Epidermal melanocyte (primary cell): Measurements from ENCODE around the gene FASTKD2.
"Not testable (repeated sequence)": the region's sequence is repeated elsewhere in the genome, so short reads cannot be mapped to it uniquely, and the experiment has no call there.

ENCODE experiments used
- DNase-seq: peaks from one replicate; pipeline ENCODE4 v3.0.0; 2011; ENCODE audit warnings: low spot score; ENCODE audit not compliant: insufficient read length

FASTKD2 gene

DNA sequence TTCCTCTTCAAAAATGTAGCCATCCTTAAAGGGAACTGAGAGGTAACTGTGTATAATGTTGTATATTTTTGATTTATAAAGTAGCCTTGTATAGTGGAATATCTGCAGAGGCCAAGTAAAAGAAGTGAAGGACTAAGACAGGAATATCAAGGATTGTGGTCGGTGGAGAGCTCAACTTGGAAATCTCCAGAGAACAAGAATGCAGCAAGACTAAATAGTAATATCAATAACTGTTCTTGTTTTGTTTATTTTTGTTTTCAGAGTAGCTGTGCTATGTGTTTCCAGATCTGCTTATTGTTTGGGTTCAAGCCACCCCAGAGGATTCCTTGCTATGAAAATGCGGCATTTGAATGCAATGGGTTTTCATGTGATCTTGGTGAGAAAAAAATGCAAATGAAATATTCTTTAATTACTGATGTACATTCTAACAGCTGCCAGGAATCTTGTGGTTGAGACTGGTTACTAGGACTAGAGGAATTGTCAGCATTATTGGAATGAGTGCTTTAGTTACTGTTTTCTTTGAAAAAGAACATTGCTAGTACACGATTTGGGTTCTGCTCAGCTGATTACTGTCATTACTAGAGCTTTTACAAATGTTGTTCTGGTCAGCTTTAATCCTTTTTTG is 25.0 kb downstream of the FASTKD2 start:
- DNase-seq, result no peak

GRCh38 chr2:206792645-206793044 is 27.2 kb downstream of the FASTKD2 start:
- DNase-seq, result no peak

GRCh38 chr2:206797376-206797775 is 32.0 kb downstream of the FASTKD2 start:
- no peak for DNase-seq

- DNase-seq, result no peak
Measured at GRCh38 chr2:206798000-206798399, 32.6 kb downstream of the FASTKD2 start.

DNA sequence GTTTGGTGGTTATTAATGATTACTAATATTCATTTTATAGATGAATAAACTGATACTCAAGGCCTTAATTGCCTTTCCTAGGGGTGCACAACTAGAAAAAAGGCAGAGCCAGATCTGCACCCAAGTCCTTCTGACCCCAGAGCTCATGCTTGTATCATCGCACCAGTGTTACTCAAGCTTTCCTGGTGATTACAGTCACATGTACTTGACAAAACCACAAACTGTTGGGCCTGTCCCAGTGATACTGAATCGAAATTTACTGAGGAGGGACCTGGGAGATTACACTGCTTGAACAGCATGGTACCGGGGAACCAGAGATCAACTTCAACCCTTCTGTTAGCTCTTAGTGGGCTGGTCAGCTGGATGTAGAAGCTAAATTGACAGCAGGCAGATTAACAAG is 33.7 kb downstream of the FASTKD2 start:
- DNase-seq, result no peak

- DNase-seq, result peak; percentile 44
Measured at GRCh38 chr2:206800506-206801417, 35.4 kb downstream of the FASTKD2 start.

- no peak for DNase-seq
Measured at GRCh38 chr2:206801418-206802189, 36.2 kb downstream of the FASTKD2 start.

DNA sequence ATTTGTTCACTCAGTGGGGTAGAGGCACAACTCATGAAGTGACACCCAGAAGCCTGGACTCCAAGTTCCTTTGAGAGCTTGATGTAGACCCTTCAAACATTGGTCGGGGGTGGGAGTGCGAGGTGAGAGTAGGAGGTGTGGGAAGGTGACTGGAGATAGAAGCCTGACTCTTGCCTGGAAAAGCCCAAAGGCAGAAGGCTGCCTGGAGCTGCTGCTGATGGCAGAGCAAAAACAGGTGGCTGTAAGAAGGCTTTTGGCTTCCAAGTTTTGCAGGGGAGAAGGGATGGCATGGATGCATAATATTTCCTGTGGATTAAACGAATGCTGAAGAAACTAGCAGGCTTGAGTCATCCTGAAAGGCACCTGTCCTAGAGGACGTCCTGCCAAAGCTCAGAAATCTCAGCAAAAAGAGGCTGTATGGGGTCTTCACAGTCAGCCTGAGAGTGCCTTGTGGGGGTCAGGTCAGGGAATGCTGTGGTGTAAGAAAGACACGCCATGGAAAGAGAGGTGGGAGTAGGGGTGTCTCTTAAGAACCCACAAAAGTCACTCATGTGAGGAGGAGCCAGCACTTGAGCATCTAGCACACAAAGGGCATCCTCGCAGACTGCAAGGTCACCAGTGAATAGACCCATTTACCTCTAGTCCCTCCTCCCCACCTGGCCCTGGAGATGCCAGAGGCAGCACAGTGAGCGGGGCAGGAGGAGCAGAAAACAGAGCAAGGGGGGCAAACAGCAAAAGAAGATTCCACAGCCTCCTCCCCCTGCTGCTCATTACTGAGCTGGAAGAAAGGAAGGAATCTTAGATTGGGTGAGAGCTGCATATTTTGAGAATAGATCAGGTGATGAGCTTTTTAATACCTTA is 37.5 kb downstream of the FASTKD2 start:
- DNase-seq, result no peak

DNA sequence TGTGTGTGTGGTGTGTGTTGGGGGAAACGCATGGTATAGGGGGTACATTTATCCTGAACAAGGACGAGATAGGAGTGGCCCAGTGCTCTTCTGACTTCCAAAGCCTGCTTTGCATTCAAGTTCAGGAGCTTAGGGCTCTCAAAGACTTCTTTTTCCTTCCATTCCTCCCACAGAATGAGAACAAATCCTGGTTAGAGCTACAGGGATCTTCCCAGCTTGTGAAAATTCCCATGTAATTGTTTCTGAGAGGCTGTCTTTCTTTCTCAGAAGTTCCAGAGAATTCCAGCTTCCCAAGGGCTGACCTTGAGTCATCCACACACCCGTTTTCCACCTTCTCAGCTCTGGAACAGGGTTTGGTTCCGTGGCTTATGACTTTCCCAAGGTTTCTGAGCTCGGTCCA is 38.9 kb downstream of the FASTKD2 start:
- DNase-seq, result no peak

- no peak for DNase-seq
Measured at GRCh38 chr2:206805887-206806607, 40.6 kb downstream of the FASTKD2 start.

GRCh38 chr2:206807624-206808023 is 42.2 kb downstream of the FASTKD2 start:
- DNase-seq, result not testable (repeated sequence)

- DNase-seq, result not testable (repeated sequence)
Measured at GRCh38 chr2:206812471-206812870, 47.1 kb downstream of the FASTKD2 start.

DNA sequence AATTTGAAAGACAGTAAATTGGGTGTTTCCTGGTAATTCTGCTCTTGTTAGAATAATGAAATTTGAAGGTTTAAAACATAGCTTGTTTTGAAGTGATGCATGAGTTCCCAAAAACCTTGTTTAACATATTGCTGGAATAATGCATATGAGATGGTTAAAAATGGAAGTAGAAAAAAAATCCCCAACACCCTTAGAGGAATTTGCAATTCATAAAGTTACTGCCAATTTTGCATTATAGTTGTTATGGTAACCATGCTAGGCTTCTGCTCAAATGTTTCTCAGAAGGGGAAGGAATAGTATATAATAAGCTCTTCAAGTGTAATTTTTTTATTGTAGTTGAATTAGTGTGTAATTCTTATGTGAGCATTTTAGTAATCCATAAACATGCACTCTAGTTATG is 49.1 kb downstream of the FASTKD2 start:
- no peak for DNase-seq

- DNase-seq, result no peak
Measured at GRCh38 chr2:206820807-206821206, 55.4 kb downstream of the FASTKD2 start.

DNA sequence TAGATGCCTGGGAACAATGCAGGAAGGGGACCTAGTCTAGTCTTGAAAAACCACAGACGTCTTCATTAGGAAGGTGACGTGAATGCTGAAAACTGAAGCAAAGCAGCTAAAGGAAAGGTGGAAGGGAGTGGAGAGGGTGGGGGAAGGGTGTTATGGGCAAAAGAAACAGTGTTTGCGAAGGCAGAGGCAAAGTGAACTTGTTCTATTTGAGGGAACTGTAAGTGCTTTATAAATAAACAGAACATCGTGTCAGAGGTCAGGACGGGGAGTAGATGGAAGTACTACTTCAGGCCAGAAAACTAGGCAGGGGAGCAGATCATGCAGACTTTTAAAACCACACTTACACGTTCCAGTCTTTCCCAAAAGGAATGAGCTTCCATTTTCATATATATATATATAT is 57.8 kb downstream of the FASTKD2 start:
- no peak for DNase-seq

DNA sequence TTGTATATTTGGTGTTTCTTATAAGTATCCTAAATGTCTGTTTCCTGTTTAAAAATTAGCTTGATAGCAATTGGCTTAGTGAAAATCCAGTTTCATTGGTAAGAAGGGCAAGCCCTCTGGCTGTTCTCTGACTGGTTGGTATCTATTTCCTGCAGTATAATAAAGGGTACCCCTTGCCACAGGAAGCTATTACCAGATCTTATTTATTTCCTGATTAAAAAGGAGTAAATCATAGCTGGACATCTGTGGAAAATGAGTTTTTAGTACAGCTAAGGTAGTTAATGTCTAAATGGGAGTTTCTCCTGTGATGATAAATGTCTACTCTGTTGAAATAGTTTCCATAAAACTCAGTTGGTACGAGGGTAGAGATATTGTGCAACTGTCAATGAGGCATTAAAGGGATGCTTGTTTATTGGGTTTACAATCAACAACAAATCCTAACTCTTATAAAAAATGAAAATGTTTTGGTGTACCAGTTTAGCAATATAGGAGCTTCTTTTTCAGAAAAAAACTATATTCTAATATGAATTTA is 58.7 kb downstream of the FASTKD2 start:
- DNase-seq, result no peak

DNA sequence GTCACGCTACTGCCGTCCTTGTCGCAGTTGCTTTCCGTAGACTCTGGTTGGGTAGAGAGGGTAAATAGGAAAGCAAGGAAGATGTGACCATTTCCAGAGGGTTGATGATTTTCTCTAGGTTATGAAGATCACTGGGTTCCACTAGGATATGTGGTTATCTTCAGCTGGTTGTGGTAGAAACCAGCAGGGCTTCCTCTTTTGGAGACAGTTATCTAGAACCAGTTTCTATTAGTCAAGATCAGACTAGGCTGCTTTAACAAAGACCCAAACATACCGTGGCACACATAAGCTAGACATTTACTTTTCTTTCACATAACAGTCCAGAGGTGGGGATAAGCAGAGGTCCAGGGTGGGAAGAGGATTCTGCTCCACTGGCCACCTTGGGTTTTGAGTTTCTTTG is 59.6 kb downstream of the FASTKD2 start:
- DNase-seq, result no peak

DNA sequence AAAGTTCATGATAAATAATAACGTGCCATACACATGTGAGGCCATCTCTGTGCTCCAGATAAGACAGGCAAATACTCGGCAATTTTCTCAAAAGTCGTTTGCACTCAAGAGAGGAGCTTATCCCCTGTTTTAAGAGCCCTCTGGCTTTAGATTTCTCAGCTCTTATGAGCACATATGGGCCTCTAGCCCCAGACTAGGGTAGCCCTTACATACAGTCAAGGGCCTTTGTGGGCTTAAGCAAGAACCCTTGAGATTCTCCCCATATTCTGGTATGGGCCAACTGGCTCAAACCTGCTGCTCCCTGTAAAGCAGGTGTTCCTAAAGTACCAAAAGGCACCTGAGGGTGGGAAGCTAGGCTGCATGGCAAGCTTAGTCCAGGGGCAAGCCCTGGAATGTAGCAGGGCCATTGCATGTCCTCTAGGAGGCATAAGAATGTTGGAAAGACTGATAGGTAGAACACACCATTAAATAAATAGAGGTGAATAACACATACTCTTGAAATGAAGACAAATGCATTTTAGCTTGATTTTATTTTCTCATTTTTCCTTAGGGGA is 66.1 kb downstream of the FASTKD2 start:
- DNase-seq, result no peak

GRCh38 chr2:206832873-206833272 is 67.5 kb downstream of the FASTKD2 start:
- DNase-seq, result no peak

- no peak for DNase-seq
Measured at GRCh38 chr2:206833291-206833690, 67.9 kb downstream of the FASTKD2 start.
